Measurements from ENCODE around the gene GTF2F1.
A peak's percentile ranks its signal among the peaks of the same experiment; 100 is the strongest.
"Not testable (repeated sequence)": the region's sequence is repeated elsewhere in the genome, so short reads cannot be mapped to it uniquely, and the experiment has no call there.

The GTF2F1 gene

GRCh38 chr19:6374711-6375410, 18.1 kb downstream of the GTF2F1 start:
- Histone ChIP-seq H3K36me3 (ENCODE audit: control insufficient read depth, insufficient read depth, low read length) (peaks cover 3% of the 10 kb centered on the region), H3K27me3 (ENCODE audit: control insufficient read depth, insufficient read depth, low read length) (no peaks in the 10 kb centered on the region), H3K4me3 (ENCODE audit: low read length) (no peak overlapping the region)

GRCh38 chr19:6374161-6374709, 18.7 kb downstream of the GTF2F1 start:
- peaks cover 6% of the 10 kb centered on the region for H3K4me1 ChIP-seq (ENCODE audit: control insufficient read depth, insufficient read depth, low read length)
- H3K4me3 ChIP-seq (ENCODE audit: low read length) = peak overlapping the region; percentile 70
- no peaks in the 10 kb centered on the region for H3K36me3 ChIP-seq (ENCODE audit: control insufficient read depth, insufficient read depth, low read length)
- H3K27me3 ChIP-seq (ENCODE audit: control insufficient read depth, insufficient read depth, low read length) = no peaks in the 10 kb centered on the region
- H3K27ac ChIP-seq (ENCODE audit: low read depth, low read length) = no peak overlapping the region
- H3K9ac ChIP-seq (ENCODE audit: low read length) = no peak overlapping the region

More at GRCh38 chr19:6374711-6375410, 18.1 kb downstream of the GTF2F1 start:
- Histone ChIP-seq H3K27ac (ENCODE audit: low read depth, low read length) (no peak overlapping the region), H3K4me1 (ENCODE audit: control insufficient read depth, insufficient read depth, low read length) (peaks cover 6% of the 10 kb centered on the region), H3K9ac (ENCODE audit: low read length) (no peak overlapping the region)

GRCh38 chr19:6373813-6374108, 19.2 kb downstream of the GTF2F1 start:
- Histone ChIP-seq H3K4me3 (ENCODE audit: low read length) (peak overlapping the region; percentile 70), H3K27ac (ENCODE audit: low read depth, low read length) (peak overlapping the region; percentile 68), H3K4me1 (ENCODE audit: control insufficient read depth, insufficient read depth, low read length) (peaks cover 6% of the 10 kb centered on the region), H3K9ac (ENCODE audit: low read length) (no peak overlapping the region), H3K27me3 (ENCODE audit: control insufficient read depth, insufficient read depth, low read length) (no peaks in the 10 kb centered on the region), H3K36me3 (ENCODE audit: control insufficient read depth, insufficient read depth, low read length) (no peaks in the 10 kb centered on the region)

GRCh38 chr19:6373096-6373812, 19.7 kb downstream of the GTF2F1 start:
- Histone ChIP-seq H3K9ac (ENCODE audit: low read length) (peak overlapping the region; percentile 92), H3K4me1 (ENCODE audit: control insufficient read depth, insufficient read depth, low read length) (peaks cover 6% of the 10 kb centered on the region), H3K4me3 (ENCODE audit: low read length) (peak overlapping the region; percentile 77), H3K27ac (ENCODE audit: low read depth, low read length) (peak overlapping the region; percentile 99), H3K27me3 (ENCODE audit: control insufficient read depth, insufficient read depth, low read length) (no peaks in the 10 kb centered on the region), H3K36me3 (ENCODE audit: control insufficient read depth, insufficient read depth, low read length) (peaks cover 4% of the 10 kb centered on the region)

- H3K36me3 ChIP-seq (ENCODE audit: control insufficient read depth, insufficient read depth, low read length) = peaks cover 9% of the 10 kb centered on the region
- peak within 1 kb of the TSS; percentile 92 for H3K9ac ChIP-seq (ENCODE audit: low read length)
- H3K27me3 ChIP-seq (ENCODE audit: control insufficient read depth, insufficient read depth, low read length) = no peaks in the 10 kb centered on the region
- peak within 1 kb of the TSS; percentile 99 for H3K27ac ChIP-seq (ENCODE audit: low read depth, low read length)
- peak within 1 kb of the TSS; percentile 77 for H3K4me3 ChIP-seq (ENCODE audit: low read length)
- H3K4me1 ChIP-seq (ENCODE audit: control insufficient read depth, insufficient read depth, low read length) = peaks cover 2% of the 10 kb centered on the region
Observed at GRCh38 chr19:6372594-6373095, 20.3 kb downstream of the GTF2F1 start, which contains the start of gene ALKBH7. Gene ALKBH7, plus strand, starts transcription at chr19:6372794. Its CDS starts 27 bp downstream, at chr19:6372821.

GRCh38 chr19:6364353-6364752, 28.6 kb downstream of the GTF2F1 start:
- no peak overlapping the region for H3K4me3 ChIP-seq (ENCODE audit: low read length)
- H3K4me1 ChIP-seq (ENCODE audit: control insufficient read depth, insufficient read depth, low read length) = peaks cover 5% of the 10 kb centered on the region
- H3K9ac ChIP-seq (ENCODE audit: low read length) = no peak overlapping the region
- H3K27ac ChIP-seq (ENCODE audit: low read depth, low read length) = no peak overlapping the region
- peaks cover 17% of the 10 kb centered on the region for H3K36me3 ChIP-seq (ENCODE audit: control insufficient read depth, insufficient read depth, low read length)
- no peaks in the 10 kb centered on the region for H3K27me3 ChIP-seq (ENCODE audit: control insufficient read depth, insufficient read depth, low read length)

- peak overlapping the region; percentile 86 for H3K4me3 ChIP-seq (ENCODE audit: low read length)
- H3K27ac ChIP-seq (ENCODE audit: low read depth, low read length) = peak overlapping the region; percentile 72
- H3K27me3 ChIP-seq (ENCODE audit: control insufficient read depth, insufficient read depth, low read length) = no peaks in the 10 kb centered on the region
- peaks cover 5% of the 10 kb centered on the region for H3K4me1 ChIP-seq (ENCODE audit: control insufficient read depth, insufficient read depth, low read length)
- peaks cover 8% of the 10 kb centered on the region for H3K36me3 ChIP-seq (ENCODE audit: control insufficient read depth, insufficient read depth, low read length)
- H3K9ac ChIP-seq (ENCODE audit: low read length) = peak overlapping the region; percentile 57
Observed at GRCh38 chr19:6362351-6362801, 30.6 kb downstream of the GTF2F1 start.

GRCh38 chr19:6362027-6362350, 31.0 kb downstream of the GTF2F1 start:
- H3K4me3 ChIP-seq (ENCODE audit: low read length) = peak overlapping the region; percentile 86
- H3K36me3 ChIP-seq (ENCODE audit: control insufficient read depth, insufficient read depth, low read length) = peaks cover 8% of the 10 kb centered on the region
- peak overlapping the region; percentile 57 for H3K9ac ChIP-seq (ENCODE audit: low read length)

GRCh38 chr19:6360857-6361216, 32.1 kb downstream of the GTF2F1 start:
- H3K4me3 ChIP-seq (ENCODE audit: low read length) = peak overlapping the region; percentile 86
- H3K36me3 ChIP-seq (ENCODE audit: control insufficient read depth, insufficient read depth, low read length); H3K9ac ChIP-seq (ENCODE audit: low read length); H3K4me1 ChIP-seq (ENCODE audit: control insufficient read depth, insufficient read depth, low read length); H3K27me3 ChIP-seq (ENCODE audit: control insufficient read depth, insufficient read depth, low read length): not testable (repeated sequence)
- H3K27ac ChIP-seq (ENCODE audit: low read depth, low read length) = peak overlapping the region; percentile 43

More at GRCh38 chr19:6362027-6362350, 31.0 kb downstream of the GTF2F1 start:
- Histone ChIP-seq H3K27ac (ENCODE audit: low read depth, low read length) (peak overlapping the region; percentile 72), H3K4me1 (ENCODE audit: control insufficient read depth, insufficient read depth, low read length) (peaks cover 5% of the 10 kb centered on the region), H3K27me3 (ENCODE audit: control insufficient read depth, insufficient read depth, low read length) (no peaks in the 10 kb centered on the region)

- not testable (repeated sequence) for H3K27me3 ChIP-seq (ENCODE audit: control insufficient read depth, insufficient read depth, low read length); H3K27ac ChIP-seq (ENCODE audit: low read depth, low read length); H3K36me3 ChIP-seq (ENCODE audit: control insufficient read depth, insufficient read depth, low read length); H3K4me3 ChIP-seq (ENCODE audit: low read length); H3K4me1 ChIP-seq (ENCODE audit: control insufficient read depth, insufficient read depth, low read length); H3K9ac ChIP-seq (ENCODE audit: low read length)
Observed at GRCh38 chr19:6360445-6360844, 32.5 kb downstream of the GTF2F1 start.

- Histone ChIP-seq H3K9ac (ENCODE audit: low read length) (no peak overlapping the region), H3K27me3 (ENCODE audit: control insufficient read depth, insufficient read depth, low read length) (no peaks in the 10 kb centered on the region), H3K27ac (ENCODE audit: low read depth, low read length) (no peak overlapping the region), H3K4me1 (ENCODE audit: control insufficient read depth, insufficient read depth, low read length) (peaks cover 5% of the 10 kb centered on the region), H3K36me3 (ENCODE audit: control insufficient read depth, insufficient read depth, low read length) (no peaks in the 10 kb centered on the region), H3K4me3 (ENCODE audit: low read length) (no peak overlapping the region)
Observed at GRCh38 chr19:6359568-6360341, 33.2 kb downstream of the GTF2F1 start.

GRCh38 chr19:6358003-6358402, 35.0 kb downstream of the GTF2F1 start:
- no peak overlapping the region for H3K9ac ChIP-seq (ENCODE audit: low read length)
- no peak overlapping the region for H3K4me3 ChIP-seq (ENCODE audit: low read length)
- no peaks in the 10 kb centered on the region for H3K36me3 ChIP-seq (ENCODE audit: control insufficient read depth, insufficient read depth, low read length)
- no peaks in the 10 kb centered on the region for H3K27me3 ChIP-seq (ENCODE audit: control insufficient read depth, insufficient read depth, low read length)
- no peak overlapping the region for H3K27ac ChIP-seq (ENCODE audit: low read depth, low read length)
- H3K4me1 ChIP-seq (ENCODE audit: control insufficient read depth, insufficient read depth, low read length) = peaks cover 5% of the 10 kb centered on the region
